K562 (cell line): ENCODE measurements around the gene SPDEF. TPM values are rescaled to one million over a fixed set of nuclear protein-coding genes. Genes with fewer than 3 reads are reported as not detected.

ENCODE experiments used
- ATAC-seq: fragments of 200-7000 bp; cut with Tn5 transposase; 3 replicates; pipeline ENCODE4 v1.9.1; 2020; ENCODE audit warnings: moderate library complexity
- BruUV-seq: library from RNA; stranded (reverse); fragments of 400-500 nt; replicated peaks from 2 replicates; lab custom pipeline; 2021; lab: Mats Ljungman, UMichigan
- CTCF ChIA-PET: fragments of 300-600 bp; formaldehyde crosslinking; extraction: SDS; loops from one replicate; lab custom pipeline; 2021; ENCODE audit warnings: low intra/inter-chr PET ratio; lab: Yijun Ruan, JAX
- POLR2A ChIA-PET: fragments of 300-600, 350-650 bp; sonication (Branson Sonifier 250); formaldehyde crosslinking; extraction: SDS; loops from one replicate; lab custom pipeline; 2021; ENCODE audit warnings: antibody characterized with exemption, inconsistent platforms; lab: Yijun Ruan, JAX
- DNase-seq, 4 experiments: peaks; one replicate each; pipeline versions ENCODE4 v3.0.0 to v3.0.0-alpha.2; 2011 to 2018; ENCODE audit warnings: low spot score in 3 of 4, mixed read lengths in 3 of 4; ENCODE audit errors: extremely low read depth in 1 of 4
- FAIRE-seq: peaks from 2 replicates; lab custom pipeline; 2011; peaks lifted over from hg19 to GRCh38; lab: Jason Lieb, UNC
- H2AFZ ChIP-seq: 2 replicates; pipeline ENCODE4 v1.6.0; 2011; ENCODE audit warnings: low read depth, low read length, control low read depth, inconsistent platforms
- H3K27ac ChIP-seq: fragments of 200-600 bp; 3 replicates; pipeline ENCODE4 v1.8.0; 2011; ENCODE audit warnings: low read depth, mild to moderate bottlenecking, control low read depth, inconsistent platforms, low read length, moderate library complexity, mixed read lengths; ENCODE audit errors: extremely low read depth
- H3K27me3 ChIP-seq, 2 experiments: fragments of 300-600 bp in 1 of 2; 2 replicates in 1 of 2; 3 replicates in 1 of 2; pipeline versions ENCODE4 v1.6.0 to v1.8.0; 2011; ENCODE audit warnings: inconsistent platforms in 2 of 2, low read length in 2 of 2, mild to moderate bottlenecking in 1 of 2, mixed read lengths in 1 of 2, moderate library complexity in 1 of 2; ENCODE audit not compliant: control insufficient read depth in 2 of 2, insufficient read depth in 2 of 2
- H3K36me3 ChIP-seq: fragments of 300-600 bp; 3 replicates; pipeline ENCODE4 v1.8.0; 2011; ENCODE audit warnings: mild to moderate bottlenecking, low read length, inconsistent platforms; ENCODE audit not compliant: control insufficient read depth, insufficient read depth
- H3K4me1 ChIP-seq, 2 experiments: fragments of 200-600 bp in 1 of 2; replicated peaks in 1 of 2; 2 replicates in 1 of 2; 3 replicates in 1 of 2; pipeline versions ENCODE4 v1.5.1 to v1.8.0; 2011; ENCODE audit warnings: inconsistent platforms in 2 of 2, low read length in 2 of 2, mild to moderate bottlenecking in 1 of 2, mixed read lengths in 1 of 2, moderate library complexity in 1 of 2; ENCODE audit not compliant: control insufficient read depth in 2 of 2, insufficient read depth in 2 of 2
- H3K4me2 ChIP-seq: 2 replicates; pipeline ENCODE4 v1.6.1; 2011; ENCODE audit warnings: low read length, control low read depth, inconsistent platforms, mixed read lengths; ENCODE audit not compliant: insufficient read depth
- H3K4me3 ChIP-seq: fragments of 200-600 bp; sonication (generic), shearing (Covaris generic); 2 replicates; pipeline ENCODE4 v1.5.1; 2016; ENCODE audit warnings: control low read depth, inconsistent platforms
- H3K79me2 ChIP-seq: fragments of 200-600 bp; 3 replicates; pipeline ENCODE4 v1.8.0; 2011; ENCODE audit warnings: low read length, inconsistent platforms; ENCODE audit not compliant: control insufficient read depth, insufficient read depth
- H3K9ac ChIP-seq, 2 experiments: 2 replicates each; pipeline versions ENCODE4 v1.6.0 to v1.6.1; 2011; ENCODE audit warnings: low read depth in 2 of 2, low read length in 2 of 2, control low read depth in 1 of 2, inconsistent platforms in 1 of 2, mild to moderate bottlenecking in 1 of 2, mixed read lengths in 1 of 2; ENCODE audit not compliant: insufficient read depth in 1 of 2
- H3K9me1 ChIP-seq: one replicate; pipeline ENCODE4 v1.6.0; 2011; ENCODE audit warnings: inconsistent platforms, mild to moderate bottlenecking, low read length, moderate library complexity; ENCODE audit not compliant: control insufficient read depth, insufficient read depth
- H3K9me3 ChIP-seq: replicated peaks from 2 replicates; pipeline ENCODE4 v1.5.1; 2011; ENCODE audit warnings: low read depth, low read length, inconsistent platforms; ENCODE audit not compliant: control insufficient read depth, insufficient read depth
- H4K20me1 ChIP-seq: replicated peaks from 2 replicates; pipeline ENCODE4 v1.6.1; 2011; ENCODE audit warnings: low read length, inconsistent platforms, mixed read lengths; ENCODE audit not compliant: control insufficient read depth, insufficient read depth
- AFF4 ChIP-seq: sonication (generic); formaldehyde crosslinking; IDR thresholded peaks from 2 replicates; pipeline ENCODE4 v1.8.0; 2023; ENCODE audit warnings: mild to moderate bottlenecking, missing genetic modification reagents
- CLOCK ChIP-seq: fragments of 250-450 bp; sonication (Bioruptor Pico); IDR thresholded peaks from 2 replicates; pipeline ENCODE4 v1.4.0; 2020; ENCODE audit warnings: mild to moderate bottlenecking, moderate library complexity, borderline replicate concordance
- GTF2F1 ChIP-seq: IDR thresholded peaks from 2 replicates; pipeline ENCODE4 v1.6.1; 2011; ENCODE audit warnings: low read depth, low read length, improper control_type of control experiment
- HNRNPH1 ChIP-seq: fragments of 200-400 bp; formaldehyde crosslinking; optimal IDR thresholded peaks from 2 replicates; pipeline ENCODE3; 2017; ENCODE audit warnings: low read depth, mild to moderate bottlenecking, low read length, moderate library complexity
- MAFG ChIP-seq: fragments of 450-650 bp; conservative IDR thresholded peaks from 2 replicates; pipeline ENCODE4 v1.6.1; 2016; ENCODE audit warnings: missing genetic modification characterization, missing compliant biosample characterization
- NR4A1 ChIP-seq, 2 experiments: fragments of 250-450 bp in 1 of 2; fragments of 450-650 bp in 1 of 2; sonication (Bioruptor Pico) in 1 of 2; IDR thresholded peaks; 2 replicates each; pipeline versions ENCODE4 v1.4.0 to v1.6.1; 2016 to 2020; ENCODE audit warnings: mild to moderate bottlenecking in 2 of 2, missing compliant biosample characterization in 1 of 2, missing genetic modification characterization in 1 of 2, moderate library complexity in 1 of 2
- SMARCA4 ChIP-seq: fragments of 450-650 bp; IDR thresholded peaks from 2 replicates; pipeline ENCODE4 v1.6.1; 2016
- SRSF7 ChIP-seq: fragments of 200-400 bp; formaldehyde crosslinking; optimal IDR thresholded peaks from 2 replicates; pipeline ENCODE3; 2017; ENCODE audit warnings: mild to moderate bottlenecking, low read depth, low read length
- WGBS: fragments of 100-300 bp; shearing (Covaris generic); methylation state at CpG from one replicate; pipeline ENCODE4 v1.1.6; 2016; ENCODE audit warnings: low coverage, mixed read lengths; ENCODE audit not compliant: insufficient coverage; ENCODE audit errors: missing lambda C conversion rate; 5-methylcytosine and 5-hydroxymethylcytosine counted together
- in situ Hi-C: fragments of 300-500 bp; cut with MboI; formaldehyde crosslinking; loops from 4 replicates; pipeline ENCODE4 v1.15.0; 2018; ENCODE audit warnings: inconsistent platforms, mixed read lengths
- intact Hi-C: fragments of 100-400 bp; cut with micrococcal nuclease; formaldehyde crosslinking; loops from 2 replicates; pipeline ENCODE4 v1.14.2; 2022
- polyA plus RNA-seq, 8 experiments: library from polyadenylated mRNA; depleted of rRNA in 4 of 8; stranded (reverse) in 5 of 8; unstranded in 3 of 8; fragments of >200 nt; fragmentation: Nextera tagmentation in 2 of 8; fragmentation: Illumina TruSeq in 1 of 8; extraction: Ambion mirVana in 2 of 8; extraction: Trizol in 1 of 8; gene quantifications; 2 replicates each; pipeline versions ENCODE4 v1.2.1 to v1.2.3, GENCODE V29; 2011 to 2014; ENCODE audit warnings: inconsistent platforms in 1 of 8, missing spikeins in 1 of 8
- total RNA-seq, 7 experiments: library from RNA; depleted of rRNA in 6 of 7; stranded (reverse); fragments of >200 nt in 6 of 7; fragmentation: Illumina TruSeq in 2 of 7; extraction: Trizol in 2 of 7; gene quantifications; 2 replicates each; pipeline versions ENCODE4 v1.2.1 to v1.2.3, GENCODE V29; 2011 to 2021; ENCODE audit warnings: low replicate concordance in 1 of 7
- TF ChIP-seq, protein P1 (sequence below): fragments of 250-450 bp; sonication (Bioruptor Pico); IDR thresholded peaks from 2 replicates; pipeline ENCODE4 v1.8.0; 2021; ENCODE audit warnings: mild to moderate bottlenecking, moderate library complexity
- TF ChIP-seq, protein P2 (sequence below): fragments of 450-650 bp; formaldehyde crosslinking; IDR thresholded peaks from 2 replicates; pipeline ENCODE4 v1.4.0; 2022; ENCODE audit warnings: missing genetic modification characterization

SPDEF gene
- total and polyA plus RNA-seq, 9 of the 15 experiments (the other 6 are each of a cell fraction or from before 2014, with no cell fraction given), result 0.04 to 0.12 (median 0.11) TPM; not detected in 5

DNA sequence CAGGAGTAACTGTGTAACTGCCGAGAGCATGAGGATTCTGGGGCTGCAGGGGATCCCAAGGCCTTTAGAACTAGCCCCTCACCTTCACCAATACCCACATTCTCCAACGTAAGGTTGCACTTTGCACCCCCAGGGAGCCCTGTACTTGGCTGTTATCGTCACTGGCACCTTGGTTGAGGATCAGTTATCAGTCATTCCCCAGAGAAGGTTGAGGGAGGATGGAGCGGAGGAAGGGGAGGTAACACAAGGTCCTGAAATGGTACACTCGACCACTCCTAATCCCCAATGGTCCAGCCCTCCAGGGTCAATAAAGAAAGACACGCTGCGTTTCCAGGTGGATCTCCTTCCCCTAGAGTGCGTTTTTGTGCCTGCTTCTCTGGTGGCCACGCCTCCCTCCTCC, 1.1 kb upstream of the SPDEF start:
- POLR2A ChIA-PET, result no interaction called here
- Histone ChIP-seq H3K27ac (no peak overlapping the region; the same call in 2 of the 3 replicates), H3K36me3 (no peaks in the 10 kb centered on the region), H3K4me3 (no peak overlapping the region), H3K4me2 (peak overlapping the region; percentile 64), H3K4me1 (peaks cover 46 to 78% of the 10 kb centered on the region in 2 experiments), H3K27me3 (no peaks in the 10 kb centered on the region), H2AFZ (peak overlapping the region; percentile 66), H4K20me1 (no peaks in the 10 kb centered on the region), H3K9me3 (peaks cover 8% of the 10 kb centered on the region), H3K9me1 (peaks cover 5% of the 10 kb centered on the region), H3K9ac (peak overlapping the region in 1 of 2 experiments; percentile 33; a peak in 1 of 4 replicates), H3K79me2 (no peaks in the 10 kb centered on the region)
- no TSS peak for BruUV-seq
- peak; percentile 90 for FAIRE-seq
- ATAC-seq, result no peak
- intact Hi-C loops (no loop called here), in situ Hi-C loops (no loop called here)
- peak; percentile 73 to 86 (median 74) for DNase-seq
- CTCF ChIA-PET, result no interaction called here
- WGBS, result 10% methylated on average over 9 of the region's 9 CpGs
- TF ChIP-seq CLOCK (no peak), NR4A1 (CRISPR knock-in tag; IDR thresholded peaks at IDR 0.05) (no peak), NR4A1 (tag; IDR thresholded peaks at IDR 0.05) (no peak), MAFG (tag) (no peak), SMARCA4 (peak; percentile 60), SRSF7 (no peak), AFF4 (CRISPR knock-in tag) (no peak), GTF2F1 (no peak), HNRNPH1 (no peak)
- TF ChIP-seq, protein P1, sequence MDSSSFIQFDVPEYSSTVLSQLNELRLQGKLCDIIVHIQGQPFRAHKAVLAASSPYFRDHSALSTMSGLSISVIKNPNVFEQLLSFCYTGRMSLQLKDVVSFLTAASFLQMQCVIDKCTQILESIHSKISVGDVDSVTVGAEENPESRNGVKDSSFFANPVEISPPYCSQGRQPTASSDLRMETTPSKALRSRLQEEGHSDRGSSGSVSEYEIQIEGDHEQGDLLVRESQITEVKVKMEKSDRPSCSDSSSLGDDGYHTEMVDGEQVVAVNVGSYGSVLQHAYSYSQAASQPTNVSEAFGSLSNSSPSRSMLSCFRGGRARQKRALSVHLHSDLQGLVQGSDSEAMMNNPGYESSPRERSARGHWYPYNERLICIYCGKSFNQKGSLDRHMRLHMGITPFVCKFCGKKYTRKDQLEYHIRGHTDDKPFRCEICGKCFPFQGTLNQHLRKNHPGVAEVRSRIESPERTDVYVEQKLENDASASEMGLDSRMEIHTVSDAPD, result no peak
- TF ChIP-seq, protein P2, sequence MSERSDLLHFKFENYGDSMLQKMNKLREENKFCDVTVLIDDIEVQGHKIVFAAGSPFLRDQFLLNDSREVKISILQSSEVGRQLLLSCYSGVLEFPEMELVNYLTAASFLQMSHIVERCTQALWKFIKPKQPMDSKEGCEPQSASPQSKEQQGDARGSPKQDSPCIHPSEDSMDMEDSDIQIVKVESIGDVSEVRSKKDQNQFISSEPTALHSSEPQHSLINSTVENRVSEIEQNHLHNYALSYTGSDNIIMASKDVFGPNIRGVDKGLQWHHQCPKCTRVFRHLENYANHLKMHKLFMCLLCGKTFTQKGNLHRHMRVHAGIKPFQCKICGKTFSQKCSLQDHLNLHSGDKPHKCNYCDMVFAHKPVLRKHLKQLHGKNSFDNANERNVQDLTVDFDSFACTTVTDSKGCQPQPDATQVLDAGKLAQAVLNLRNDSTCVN (CRISPR knock-in tag), result no peak
